Testis (tissue), 3 donors: Measurements from ENCODE around the gene ANKLE1. TPM values are rescaled to one million over a fixed set of nuclear protein-coding genes. Genes with fewer than 3 reads are reported as not detected.

Experiments used
- DNase-seq: peaks from one replicate; pipeline ENCODE4 v3.0.0-alpha.2; 2019
- H3K27ac ChIP-seq, 2 donors: fragments of 200-600 bp; sonication (generic); one replicate each; pipeline ENCODE4 v1.5.1; 2019
- H3K27me3 ChIP-seq: fragments of 200-600 bp; sonication (generic); one replicate; pipeline ENCODE4 v1.5.1; 2019
- H3K36me3 ChIP-seq: fragments of 200-600 bp; sonication (generic); one replicate; pipeline ENCODE4 v1.5.1; 2017; ENCODE audit warnings: low read depth; ENCODE audit errors: missing control alignments
- H3K4me1 ChIP-seq: fragments of 200-600 bp; sonication (generic); one replicate; pipeline ENCODE4 v1.5.1; 2019
- H3K4me3 ChIP-seq, 2 donors: fragments of 200-600 bp; sonication (generic); one replicate each; pipeline ENCODE4 v1.5.1; 2017 to 2019
- H3K9me3 ChIP-seq: fragments of 200-600 bp; sonication (generic); one replicate; pipeline ENCODE4 v1.5.1; 2017
- POLR2A ChIP-seq: fragments of 450-650 bp; IDR thresholded peaks from one replicate; pipeline ENCODE4 v1.6.1; 2017; ENCODE audit warnings: antibody characterized with exemption, mild to moderate bottlenecking, moderate library complexity
- WGBS, 2 donors: methylation state at CpG; one replicate each; pipeline ENCODE4 v1.1.5; 2018; 5-methylcytosine and 5-hydroxymethylcytosine counted together
- intact Hi-C: fragments of 100-400 bp; cut with DNase I; formaldehyde crosslinking; loops from one replicate; pipeline ENCODE4 v1.15.1; 2023; ENCODE audit warnings: low total_unique reads
- polyA plus RNA-seq: library from polyadenylated mRNA; stranded (reverse); fragments of 350-450 nt; fragmentation: Illumina TruSeq; extraction: RNeasy Lipid Tissue Mini Kit (QIAGEN cat#74804); gene quantifications from one replicate; pipeline ENCODE4 v1.2.3, GENCODE V29; 2014; ENCODE audit warnings: low read depth, low replicate concordance; ENCODE audit not compliant: insufficient read depth
- total RNA-seq, 2 donors: library from RNA; depleted of rRNA; stranded (reverse); fragments of >200 nt; gene quantifications; one replicate each; pipeline ENCODE4 v1.2.3, GENCODE V29; 2016
- TF ChIP-seq, protein P1 (sequence below), 3 experiments: fragments of 450-650 bp in 2 of 3; fragments of 200-600 bp in 1 of 3; sonication (generic) in 1 of 3; IDR thresholded peaks; one replicate each; pipeline ENCODE4 v1.5.1; 2016 to 2019; ENCODE audit warnings: antibody characterized with exemption in 3 of 3, mild to moderate bottlenecking in 2 of 3, moderate library complexity in 1 of 3

ANKLE1 gene
- total and polyA plus RNA-seq, 3 donors from 2014 or later: 0.45 to 5.3 (median 3.1) TPM

DNA sequence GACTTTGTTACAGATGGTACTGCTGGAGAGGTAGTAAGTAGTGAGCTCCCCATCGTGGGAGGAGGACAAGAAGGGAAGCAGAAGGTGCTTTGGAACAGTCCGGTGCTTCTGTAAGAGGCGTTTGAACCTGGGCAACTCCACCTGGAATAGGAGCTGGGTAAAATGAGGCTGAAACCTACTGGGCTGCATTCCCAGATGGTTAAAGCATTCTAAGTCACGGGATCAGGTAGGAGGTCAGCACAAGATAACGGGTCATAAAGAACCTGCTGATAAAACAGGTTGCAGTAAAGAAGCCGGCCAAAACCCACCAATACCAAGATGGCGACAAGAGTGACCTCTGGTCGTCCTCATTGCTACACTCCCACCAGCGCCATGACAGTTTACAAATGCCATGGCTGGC is 5.1 kb downstream of the ANKLE1 start:
- WGBS, 2 donors: 82 to 88% methylated on average over 9 of the region's 9 CpGs
- intact Hi-C loops: loop anchor here (10.0 kb wide), 1 partner anchor 222 kb away; no protein-coding TSS in a partner anchor
- no peaks in the 10 kb centered on the region for H3K36me3 ChIP-seq

DNA sequence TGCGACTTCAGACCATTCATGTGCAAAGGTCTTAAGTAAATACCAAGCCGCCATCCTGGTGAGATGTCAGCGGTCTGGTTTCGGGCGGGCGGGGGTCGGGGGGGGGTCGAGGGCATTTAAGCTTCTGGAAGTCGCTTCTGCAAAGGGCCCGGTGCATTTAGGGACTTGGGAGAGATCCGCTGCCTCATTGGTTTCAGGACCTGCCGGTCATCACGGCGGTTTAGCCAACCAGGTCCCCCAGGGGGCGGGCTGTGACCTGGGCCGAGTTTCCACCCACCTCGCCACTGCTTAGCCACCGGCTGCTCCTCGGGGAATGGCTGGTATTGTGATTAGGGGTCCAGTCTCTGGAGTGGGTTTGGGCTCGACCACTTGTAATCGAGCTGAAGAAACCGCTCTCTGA is 7.8 kb downstream of the ANKLE1 start:
- intact Hi-C loops: loop anchor here (10.0 kb wide), 1 partner anchor 225 kb away; no protein-coding TSS in a partner anchor
- H3K4me1 ChIP-seq: no peaks in the 10 kb centered on the region
- TF ChIP-seq POLR2A: no peak
- TF ChIP-seq, protein P1, sequence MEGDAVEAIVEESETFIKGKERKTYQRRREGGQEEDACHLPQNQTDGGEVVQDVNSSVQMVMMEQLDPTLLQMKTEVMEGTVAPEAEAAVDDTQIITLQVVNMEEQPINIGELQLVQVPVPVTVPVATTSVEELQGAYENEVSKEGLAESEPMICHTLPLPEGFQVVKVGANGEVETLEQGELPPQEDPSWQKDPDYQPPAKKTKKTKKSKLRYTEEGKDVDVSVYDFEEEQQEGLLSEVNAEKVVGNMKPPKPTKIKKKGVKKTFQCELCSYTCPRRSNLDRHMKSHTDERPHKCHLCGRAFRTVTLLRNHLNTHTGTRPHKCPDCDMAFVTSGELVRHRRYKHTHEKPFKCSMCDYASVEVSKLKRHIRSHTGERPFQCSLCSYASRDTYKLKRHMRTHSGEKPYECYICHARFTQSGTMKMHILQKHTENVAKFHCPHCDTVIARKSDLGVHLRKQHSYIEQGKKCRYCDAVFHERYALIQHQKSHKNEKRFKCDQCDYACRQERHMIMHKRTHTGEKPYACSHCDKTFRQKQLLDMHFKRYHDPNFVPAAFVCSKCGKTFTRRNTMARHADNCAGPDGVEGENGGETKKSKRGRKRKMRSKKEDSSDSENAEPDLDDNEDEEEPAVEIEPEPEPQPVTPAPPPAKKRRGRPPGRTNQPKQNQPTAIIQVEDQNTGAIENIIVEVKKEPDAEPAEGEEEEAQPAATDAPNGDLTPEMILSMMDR (IDR thresholded peaks at IDR 0.05): no peak
- H3K9me3 ChIP-seq: no peaks in the 10 kb centered on the region
- H3K27me3 ChIP-seq: no peaks in the 10 kb centered on the region
- DNase-seq: peak; percentile 82
- no peak overlapping the region for H3K4me3 ChIP-seq
- H3K27ac ChIP-seq: no peak overlapping the region
- 10 to 14% methylated on average over 10 to 22 of the region's 22 CpGs for WGBS, 2 donors
- no peaks in the 10 kb centered on the region for H3K36me3 ChIP-seq

More for the DNA sequence above, 5.1 kb downstream of the ANKLE1 start:
- Histone ChIP-seq H3K27ac (no peak overlapping the region), H3K27me3 (no peaks in the 10 kb centered on the region), H3K4me3 (no peak overlapping the region), H3K4me1 (peaks cover 8% of the 10 kb centered on the region), H3K9me3 (no peaks in the 10 kb centered on the region)
- TF ChIP-seq, protein P1 (IDR thresholded peaks at IDR 0.05): no peak
- no peak for TF ChIP-seq POLR2A
- no peak for DNase-seq

DNA sequence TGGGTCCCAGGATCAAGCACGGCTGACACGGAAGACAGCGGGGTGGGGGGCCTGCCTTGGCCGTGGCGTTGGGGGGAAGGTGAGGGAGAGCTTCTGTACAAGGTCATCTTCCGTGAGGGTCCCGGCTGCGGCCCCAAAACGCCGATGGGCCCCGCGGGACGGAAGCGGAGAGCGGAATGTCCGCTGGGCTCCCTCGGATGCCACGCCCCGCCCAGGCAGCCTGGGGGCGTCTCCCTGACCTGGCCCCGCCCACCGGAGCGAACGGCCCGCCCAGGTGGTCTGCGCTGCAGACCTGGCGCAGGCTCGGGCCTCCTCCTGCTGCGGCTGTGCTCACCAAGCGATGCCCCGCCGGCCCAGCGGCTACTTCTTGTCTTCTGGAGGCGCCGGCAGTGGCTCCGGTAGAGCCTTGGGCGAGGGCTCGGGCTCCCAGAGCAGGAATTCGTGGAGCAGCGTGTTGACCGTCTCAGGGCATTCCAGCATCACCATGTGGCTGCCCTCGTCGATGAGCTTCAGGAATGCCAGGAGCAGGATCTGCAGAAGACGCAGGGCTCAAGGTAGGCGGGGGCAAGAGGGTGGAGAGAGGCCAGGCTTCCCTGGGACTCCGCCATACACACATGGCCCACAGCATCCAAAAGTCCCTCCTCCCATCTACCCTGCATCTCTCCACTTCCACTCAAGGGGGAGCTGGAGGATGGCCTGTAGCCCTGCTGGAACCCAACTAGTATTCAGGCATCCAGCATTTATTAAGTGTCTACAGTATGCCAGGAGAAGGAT is 10.8 kb downstream of the ANKLE1 start:
- H3K4me3 ChIP-seq: peak overlapping the region in 1 of 2 donors; percentile 33
- no peaks in the 10 kb centered on the region for H3K9me3 ChIP-seq
- no peaks in the 10 kb centered on the region for H3K27me3 ChIP-seq
- DNase-seq: peak; percentile 53
- H3K4me1 ChIP-seq: no peaks in the 10 kb centered on the region
- WGBS, 2 donors: 43% methylated on average over 6 to 36 of the region's 46 CpGs
- TF ChIP-seq, protein P1 (IDR thresholded peaks at IDR 0.05): peak in 2 of 3 experiments; percentile 15 to 17
- TF ChIP-seq POLR2A: no peak
- no peak overlapping the region for H3K27ac ChIP-seq
- intact Hi-C loops: no loop called here
- no peaks in the 10 kb centered on the region for H3K36me3 ChIP-seq

DNA sequence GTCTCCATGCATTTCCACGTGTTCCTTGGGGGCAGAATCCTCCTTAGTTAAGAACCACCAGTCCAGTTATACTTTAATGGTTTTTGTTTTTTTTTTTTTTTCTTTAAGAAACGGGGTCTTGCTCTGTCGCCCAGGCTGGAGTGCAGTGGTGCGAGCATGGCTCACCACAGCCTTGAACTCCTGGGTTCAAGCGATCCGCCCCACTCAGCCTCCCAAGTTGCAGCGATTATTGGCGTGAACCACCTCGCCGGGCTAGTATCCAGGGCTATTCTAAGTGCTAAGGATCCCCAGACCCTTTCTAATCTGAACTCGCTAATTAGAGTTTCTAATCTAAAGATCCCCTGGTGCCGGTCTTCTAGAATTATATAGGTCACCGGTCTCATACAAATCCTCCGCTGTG is 11.9 kb downstream of the ANKLE1 start:
- Histone ChIP-seq H3K27me3 (no peaks in the 10 kb centered on the region), H3K4me3 (no peak overlapping the region), H3K9me3 (no peaks in the 10 kb centered on the region), H3K27ac (no peak overlapping the region), H3K36me3 (no peaks in the 10 kb centered on the region), H3K4me1 (no peaks in the 10 kb centered on the region)
- WGBS, 2 donors: 47 to 72% methylated on average over 14 of the region's 14 CpGs
- intact Hi-C loops: no loop called here
- TF ChIP-seq POLR2A: no peak
- TF ChIP-seq, protein P1 (IDR thresholded peaks at IDR 0.05): no peak
- no peak for DNase-seq
